HCT116 (cell line): Measurements from ENCODE around the gene MSH3. TPM values are rescaled to one million over a fixed set of nuclear protein-coding genes. Genes with fewer than 3 reads are reported as not detected.

Experiments used
- ATAC-seq: fragments of 200-7000 bp; cut with Tn5 transposase; 2 replicates; pipeline ENCODE4 v1.9.1; 2020; ENCODE audit warnings: mild to moderate bottlenecking, moderate library complexity
- BruUV-seq: library from RNA; stranded (reverse); fragments of 400-500 nt; replicated peaks from 2 replicates; lab custom pipeline; 2021; lab: Mats Ljungman, UMichigan
- CTCF ChIA-PET: fragments of 300-600 bp; sonication (Branson Sonifier 250); formaldehyde crosslinking; loops from one replicate; lab custom pipeline; 2021; ENCODE audit warnings: antibody characterized with exemption; lab: Charles Lee
- POLR2A ChIA-PET: fragments of 300-600, 350-600 bp; sonication (Branson Sonifier 250); formaldehyde crosslinking; loops from one replicate; lab custom pipeline; 2021; ENCODE audit warnings: antibody characterized with exemption; lab: Charles Lee
- RAD21 ChIA-PET, 2 experiments: fragments of 300-600 bp; sonication (Branson Sonifier 250); formaldehyde crosslinking; loops; one replicate each; lab custom pipeline; 2023; ENCODE audit warnings: low total read pairs in 2 of 2; ENCODE audit not compliant: uncharacterized antibody in 2 of 2, unreplicated experiment in 2 of 2, low non-redundant PET in 1 of 2; lab: Charles Lee
- DNase-seq: peaks from one replicate; pipeline ENCODE4 v3.0.0-alpha.2; 2010; ENCODE audit warnings: low read depth, low spot score
- H2AFZ ChIP-seq: fragments of 200-600 bp; shearing (Covaris generic), sonication (generic); 2 replicates; pipeline ENCODE4 v1.6.1; 2017; ENCODE audit warnings: low read depth, mixed run types, mixed read lengths, antibody characterized with exemption, low read length; ENCODE audit not compliant: poor library complexity, severe bottlenecking
- H3K27ac ChIP-seq: 2 replicates; pipeline ENCODE4 v1.5.1; 2012; ENCODE audit warnings: low read depth, low read length
- H3K27me3 ChIP-seq: fragments of 200-600 bp; sonication (generic); 2 replicates; pipeline ENCODE4 v1.6.1; 2016; ENCODE audit warnings: mixed run types, low read length, mixed read lengths; ENCODE audit not compliant: insufficient read depth
- H3K36me3 ChIP-seq, 2 experiments: fragments of 200-500 bp in 1 of 2; fragments of 200-600 bp in 1 of 2; sonication (Bioruptor generic) in 1 of 2; sonication (generic) in 1 of 2; 2 replicates each; pipeline versions ENCODE4 v1.5.1 to v1.6.1; 2014 to 2016; ENCODE audit warnings: low read length in 2 of 2, inconsistent platforms in 1 of 2, mixed read lengths in 1 of 2, mixed run types in 1 of 2; ENCODE audit not compliant: insufficient read depth in 2 of 2, control insufficient read depth in 1 of 2
- H3K4me1 ChIP-seq, 2 experiments: fragments of 200-600 bp in 1 of 2; sonication (generic) in 1 of 2; 2 replicates each; pipeline versions ENCODE4 v1.5.1 to v1.6.1; 2012 to 2017; ENCODE audit warnings: low read length in 2 of 2, inconsistent platforms in 1 of 2, mild to moderate bottlenecking in 1 of 2, mixed read lengths in 1 of 2, mixed run types in 1 of 2, moderate library complexity in 1 of 2; ENCODE audit not compliant: insufficient read depth in 2 of 2, control insufficient read depth in 1 of 2
- H3K4me2 ChIP-seq: fragments of 200-600 bp; sonication (generic); 2 replicates; pipeline ENCODE4 v1.6.1; 2017; ENCODE audit warnings: mixed run types, low read length, mixed read lengths
- H3K4me3 ChIP-seq, 2 experiments: fragments of 200-600 bp in 1 of 2; sonication (generic) in 1 of 2; replicated peaks in 1 of 2; 2 replicates each; pipeline ENCODE4 v1.5.1; 2011 to 2016; ENCODE audit warnings: low read length in 2 of 2, control low read depth in 1 of 2, low read depth in 1 of 2, mild to moderate bottlenecking in 1 of 2, mixed read lengths in 1 of 2, mixed run types in 1 of 2
- H3K79me2 ChIP-seq: fragments of 200-600 bp; sonication (generic); 2 replicates; pipeline ENCODE4 v1.6.1; 2017; ENCODE audit warnings: mild to moderate bottlenecking, mixed run types, low read length, moderate library complexity, mixed read lengths; ENCODE audit not compliant: insufficient read depth
- H3K9ac ChIP-seq: fragments of 200-600 bp; sonication (generic); 2 replicates; pipeline ENCODE4 v1.6.1; 2016; ENCODE audit warnings: low read length, mixed read lengths
- H3K9me2 ChIP-seq: fragments of 200-600 bp; sonication (generic), shearing (Covaris generic); 2 replicates; pipeline ENCODE4 v1.6.1; 2017; ENCODE audit warnings: mixed run types, mild to moderate bottlenecking, moderate library complexity; ENCODE audit not compliant: insufficient read depth
- H3K9me3 ChIP-seq, 2 experiments: fragments of 200-500 bp in 1 of 2; fragments of 200-600 bp in 1 of 2; sonication (Bioruptor generic) in 1 of 2; sonication (generic) in 1 of 2; 2 replicates each; pipeline ENCODE4 v1.6.1; 2014 to 2017; ENCODE audit warnings: low read length in 2 of 2, mixed read lengths in 2 of 2, inconsistent platforms in 1 of 2, low read depth in 1 of 2, mild to moderate bottlenecking in 1 of 2, mixed run types in 1 of 2, moderate library complexity in 1 of 2; ENCODE audit not compliant: control insufficient read depth in 1 of 2, insufficient read depth in 1 of 2
- H4K20me1 ChIP-seq: fragments of 200-600 bp; sonication (generic), shearing (Covaris generic); 2 replicates; pipeline ENCODE4 v1.6.1; 2017; ENCODE audit warnings: mixed run types, mild to moderate bottlenecking, moderate library complexity; ENCODE audit not compliant: insufficient read depth
- ATF3 ChIP-seq: IDR thresholded peaks from 2 replicates; pipeline ENCODE4 v1.6.1; 2012
- CBX3 ChIP-seq: IDR thresholded peaks from 2 replicates; pipeline ENCODE4 v1.6.1; 2012; ENCODE audit warnings: low read depth
- CTCF ChIP-seq, 3 experiments: fragments of 200-600 bp in 1 of 3; sonication (generic) in 1 of 3; IDR thresholded peaks in 2 of 3; conservative IDR thresholded peaks in 1 of 3; 2 replicates each; pipeline ENCODE4 v1.5.1; 2012 to 2017; ENCODE audit warnings: low read depth in 2 of 3, low read length in 2 of 3, antibody characterized with exemption in 1 of 3, borderline replicate concordance in 1 of 3, control low read depth in 1 of 3, mild to moderate bottlenecking in 1 of 3, mixed read lengths in 1 of 3, mixed run types in 1 of 3, moderate library complexity in 1 of 3; ENCODE audit not compliant: insufficient read depth in 1 of 3
- EGR1 ChIP-seq: IDR thresholded peaks from 2 replicates; pipeline ENCODE4 v1.6.1; 2012; ENCODE audit warnings: low read depth
- JUND ChIP-seq: IDR thresholded peaks from 2 replicates; pipeline ENCODE4 v1.6.1; 2012
- POLR2A ChIP-seq: IDR thresholded peaks from 2 replicates; pipeline ENCODE4 v1.7.0; 2011; ENCODE audit warnings: borderline replicate concordance; ENCODE audit not compliant: insufficient read depth, insufficient read length; ENCODE audit errors: extremely low read depth
- POLR2AphosphoS5 ChIP-seq: IDR thresholded peaks from 2 replicates; pipeline ENCODE4 v1.6.1; 2011; ENCODE audit warnings: mild to moderate bottlenecking, low read depth, low read length, moderate library complexity
- RAD21 ChIP-seq: IDR thresholded peaks from 2 replicates; pipeline ENCODE4 v1.6.1; 2012; ENCODE audit warnings: low read depth, mild to moderate bottlenecking
- SIN3A ChIP-seq: IDR thresholded peaks from 2 replicates; pipeline ENCODE4 v1.6.1; 2012; ENCODE audit warnings: low read depth
- YY1 ChIP-seq: IDR thresholded peaks from 2 replicates; pipeline ENCODE4 v1.6.1; 2011; ENCODE audit warnings: low read length, low read depth, moderate library complexity, mild to moderate bottlenecking; ENCODE audit not compliant: insufficient replicate concordance; ENCODE audit errors: extremely low read depth
- ZFX ChIP-seq: fragments of 450-650 bp; IDR thresholded peaks from 2 replicates; pipeline ENCODE4 v1.6.1; 2017
- intact Hi-C: fragments of 100-400 bp; cut with micrococcal nuclease; formaldehyde crosslinking; loops from 2 replicates; pipeline ENCODE4 v1.10.0; 2022
- total RNA-seq: library from RNA; stranded (reverse); gene quantifications from one replicate; pipeline ENCODE4 v1.2.1, GENCODE V29; 2021; ENCODE audit not compliant: unreplicated experiment
- TF ChIP-seq, protein P1 (sequence below): IDR thresholded peaks from 2 replicates; pipeline ENCODE4 v1.6.1; 2012

Gene MSH3
- total RNA-seq, 1 experiment from 2014 or later: 4.9 TPM

DNA sequence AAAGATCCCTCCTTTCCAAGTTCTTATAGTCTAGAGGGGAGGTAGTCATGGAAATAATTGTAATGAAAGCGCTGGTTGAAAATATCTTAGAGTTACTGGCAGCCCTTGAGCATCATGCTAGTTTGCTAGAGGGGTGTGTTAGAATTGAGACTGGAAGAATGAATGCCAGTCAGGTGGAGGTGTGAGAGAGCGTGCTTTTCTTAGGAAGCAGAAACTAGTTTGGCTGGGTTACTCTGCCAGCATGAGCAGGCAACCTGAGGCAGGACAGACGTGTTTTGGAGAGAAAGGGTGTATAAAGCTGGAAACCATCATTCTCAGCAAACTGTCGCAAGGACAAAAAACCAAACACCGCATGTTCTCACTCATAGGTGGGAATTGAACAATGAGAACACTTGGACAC is 43.9 kb downstream of the MSH3 start:
- Histone ChIP-seq H3K4me2 (no peak overlapping the region), H2AFZ (no peak overlapping the region)
- POLR2A ChIA-PET: no interaction called here
- TF ChIP-seq JUND (no peak), ZFX (no peak), POLR2A (no peak), POLR2AphosphoS5 (no peak), EGR1 (no peak), ATF3 (no peak), CTCF (IDR thresholded peaks at IDR 0.05 in 2 of 3, conservative IDR thresholded peaks at IDR 0.05 in 1 of 3; ENCODE audit: borderline replicate concordance in 1 of 3, insufficient read depth in 1 of 3, low read depth in 2 of 3, low read length in 2 of 3) (no peak), YY1 (no peak), CBX3 (no peak), RAD21 (no peak), SIN3A (no peak)
- TF ChIP-seq, protein P1, sequence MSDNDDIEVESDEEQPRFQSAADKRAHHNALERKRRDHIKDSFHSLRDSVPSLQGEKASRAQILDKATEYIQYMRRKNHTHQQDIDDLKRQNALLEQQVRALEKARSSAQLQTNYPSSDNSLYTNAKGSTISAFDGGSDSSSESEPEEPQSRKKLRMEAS: no peak
- TF ChIP-seq, all 23 proteins: peak for 0
- no peaks in the 10 kb centered on the region for H3K79me2 ChIP-seq
- ATAC-seq (no peak), DNase-seq (no peak)
- no peaks in the 10 kb centered on the region for H3K9me2 ChIP-seq
- no peak overlapping the region for H3K27ac ChIP-seq
- H3K27me3 ChIP-seq: no peaks in the 10 kb centered on the region
- no peaks in the 10 kb centered on the region for H3K9me3 ChIP-seq
- ChIA-PET RAD21 (no interaction called here), CTCF (no interaction called here)
- no peak overlapping the region for H3K9ac ChIP-seq
- intact Hi-C loops: no loop called here
- H4K20me1 ChIP-seq: no peaks in the 10 kb centered on the region
- H3K4me3 ChIP-seq: no peak overlapping the region
- BruUV-seq: no TSS peak
- H3K36me3 ChIP-seq: no peaks in the 10 kb centered on the region
- no peaks in the 10 kb centered on the region for H3K4me1 ChIP-seq
